Stimulated activated CD8-positive, alpha-beta memory T cell treated with anti-CD3 and anti-CD28 coated beads, Interleukin-12 subunit alpha, Interleukin-12 subunit beta, amount 100 ng/mL, for 4 hours (primary cell): ENCODE data around the gene MYO9A.

ENCODE experiments used
- DNase-seq: peaks from one replicate; pipeline ENCODE4 v3.0.0-alpha.2; 2020; ENCODE audit warnings: low read depth

Gene MYO9A, protein sequence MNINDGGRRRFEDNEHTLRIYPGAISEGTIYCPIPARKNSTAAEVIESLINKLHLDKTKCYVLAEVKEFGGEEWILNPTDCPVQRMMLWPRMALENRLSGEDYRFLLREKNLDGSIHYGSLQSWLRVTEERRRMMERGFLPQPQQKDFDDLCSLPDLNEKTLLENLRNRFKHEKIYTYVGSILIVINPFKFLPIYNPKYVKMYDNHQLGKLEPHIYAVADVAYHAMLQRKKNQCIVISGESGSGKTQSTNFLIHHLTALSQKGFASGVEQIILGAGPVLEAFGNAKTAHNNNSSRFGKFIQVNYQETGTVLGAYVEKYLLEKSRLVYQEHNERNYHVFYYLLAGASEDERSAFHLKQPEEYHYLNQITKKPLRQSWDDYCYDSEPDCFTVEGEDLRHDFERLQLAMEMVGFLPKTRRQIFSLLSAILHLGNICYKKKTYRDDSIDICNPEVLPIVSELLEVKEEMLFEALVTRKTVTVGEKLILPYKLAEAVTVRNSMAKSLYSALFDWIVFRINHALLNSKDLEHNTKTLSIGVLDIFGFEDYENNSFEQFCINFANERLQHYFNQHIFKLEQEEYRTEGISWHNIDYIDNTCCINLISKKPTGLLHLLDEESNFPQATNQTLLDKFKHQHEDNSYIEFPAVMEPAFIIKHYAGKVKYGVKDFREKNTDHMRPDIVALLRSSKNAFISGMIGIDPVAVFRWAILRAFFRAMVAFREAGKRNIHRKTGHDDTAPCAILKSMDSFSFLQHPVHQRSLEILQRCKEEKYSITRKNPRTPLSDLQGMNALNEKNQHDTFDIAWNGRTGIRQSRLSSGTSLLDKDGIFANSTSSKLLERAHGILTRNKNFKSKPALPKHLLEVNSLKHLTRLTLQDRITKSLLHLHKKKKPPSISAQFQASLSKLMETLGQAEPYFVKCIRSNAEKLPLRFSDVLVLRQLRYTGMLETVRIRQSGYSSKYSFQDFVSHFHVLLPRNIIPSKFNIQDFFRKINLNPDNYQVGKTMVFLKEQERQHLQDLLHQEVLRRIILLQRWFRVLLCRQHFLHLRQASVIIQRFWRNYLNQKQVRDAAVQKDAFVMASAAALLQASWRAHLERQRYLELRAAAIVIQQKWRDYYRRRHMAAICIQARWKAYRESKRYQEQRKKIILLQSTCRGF (N-terminal part only)

DNA sequence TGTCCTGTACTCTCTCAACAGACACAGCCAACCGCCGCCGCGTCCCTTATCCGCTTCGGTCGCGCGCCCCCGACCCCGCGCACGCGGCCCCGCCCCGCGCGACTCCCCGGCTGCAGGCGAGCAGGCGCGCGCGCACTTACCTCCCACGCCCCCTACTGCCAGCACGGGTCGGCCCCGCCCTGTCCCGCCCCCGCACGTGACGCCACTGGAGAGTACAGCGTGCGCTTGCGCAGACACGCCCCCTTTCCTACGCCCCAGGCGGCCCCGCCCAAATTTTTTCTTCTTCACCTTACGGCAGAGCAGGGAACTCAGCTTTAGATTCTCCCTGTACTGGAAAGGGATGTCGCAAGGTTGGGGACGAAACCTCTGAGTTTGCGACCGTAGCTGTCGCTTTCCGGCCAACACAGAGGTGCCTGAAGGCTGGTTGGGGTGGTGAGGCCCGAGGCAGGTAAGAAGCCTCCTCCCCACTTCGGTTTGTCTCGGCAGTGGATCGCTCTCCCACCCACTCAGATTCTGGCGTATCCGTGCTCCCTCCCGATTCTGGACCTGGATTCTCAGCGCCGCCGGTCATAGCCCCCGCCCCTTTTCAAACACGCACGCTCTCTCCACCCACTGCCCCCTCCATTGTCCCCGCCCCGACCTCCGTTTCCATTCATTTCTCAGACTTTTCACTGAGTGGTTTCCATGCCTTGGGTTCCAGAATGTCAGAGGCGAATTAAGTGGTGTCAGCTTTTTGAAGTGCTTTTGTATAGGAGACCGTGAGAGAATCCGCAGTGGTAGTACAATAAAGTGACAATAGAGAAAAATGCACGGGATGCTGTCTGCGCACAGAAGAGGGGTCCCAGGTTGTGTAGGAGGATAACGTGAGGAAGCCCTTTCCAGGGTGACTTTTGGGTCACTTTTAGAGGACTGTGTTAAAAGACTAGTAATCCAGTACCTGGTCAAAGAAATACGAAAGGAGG, at the start of gene MYO9A, which contains the start of gene SENP8:
MYO9A (minus strand) TSS at position 134 of the 962 bp plus-strand sequence. CDS start 71,587 bp downstream, outside the sequence.
SENP8 (plus strand) TSS at position 387 of the 962 bp plus-strand sequence. CDS start 21,221 bp downstream, outside the sequence.
- peak; percentile 99 for DNase-seq

DNA sequence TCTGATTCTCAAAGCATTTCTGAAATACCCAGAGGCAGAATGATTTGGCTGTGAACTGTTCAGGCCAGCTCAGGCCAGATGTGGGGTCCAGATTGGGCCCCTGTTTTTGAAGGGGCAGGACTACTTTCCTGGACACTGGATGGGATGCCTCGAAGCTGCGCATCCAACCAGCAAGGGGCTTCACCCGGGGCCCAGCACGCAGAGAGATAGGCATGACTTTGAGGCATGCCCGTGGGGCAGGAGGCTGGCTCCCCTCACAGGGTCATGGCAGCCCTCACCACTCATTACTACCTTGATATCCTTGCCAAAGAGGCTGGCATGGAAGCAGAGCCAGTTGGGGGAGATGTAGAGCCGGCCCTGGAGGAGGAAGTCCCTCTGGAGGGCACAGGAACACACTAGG, 49.5 kb upstream of the MYO9A start:
- DNase-seq, result no peak

DNA sequence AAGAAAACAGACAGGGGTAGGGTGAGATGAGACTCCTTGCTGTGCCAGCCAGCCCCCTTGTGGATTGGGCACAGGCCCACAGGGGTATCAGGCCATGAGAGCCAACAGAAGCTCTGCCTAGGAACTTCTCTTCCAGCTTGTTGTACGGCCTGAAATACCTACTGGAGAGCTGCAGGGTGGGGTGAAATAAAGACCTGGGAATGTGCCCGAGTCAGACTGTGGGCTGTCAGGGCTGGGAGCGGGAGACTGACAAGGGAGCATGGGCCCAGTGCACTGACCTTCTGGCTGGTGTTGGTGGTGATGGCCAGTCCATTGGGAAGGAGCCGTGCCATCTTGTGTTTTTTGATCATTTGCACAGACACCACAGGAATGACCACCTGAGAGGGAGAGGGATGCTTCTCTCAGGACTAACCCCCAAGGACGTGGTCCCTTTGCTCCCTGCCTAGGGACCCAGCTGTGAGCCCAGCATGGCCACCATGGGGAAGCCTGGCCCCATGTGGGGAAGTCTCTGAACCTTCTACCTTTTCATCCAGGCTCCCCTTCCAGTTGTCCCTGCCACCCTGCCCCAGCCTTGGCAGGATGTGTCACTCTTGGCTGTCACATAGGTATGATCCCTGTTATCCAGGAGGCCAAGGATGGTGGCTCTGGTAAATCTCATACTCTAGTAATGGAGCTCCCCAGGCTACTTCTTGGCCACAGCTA, 48.9 kb upstream of the MYO9A start:
- DNase-seq, result no peak

DNA sequence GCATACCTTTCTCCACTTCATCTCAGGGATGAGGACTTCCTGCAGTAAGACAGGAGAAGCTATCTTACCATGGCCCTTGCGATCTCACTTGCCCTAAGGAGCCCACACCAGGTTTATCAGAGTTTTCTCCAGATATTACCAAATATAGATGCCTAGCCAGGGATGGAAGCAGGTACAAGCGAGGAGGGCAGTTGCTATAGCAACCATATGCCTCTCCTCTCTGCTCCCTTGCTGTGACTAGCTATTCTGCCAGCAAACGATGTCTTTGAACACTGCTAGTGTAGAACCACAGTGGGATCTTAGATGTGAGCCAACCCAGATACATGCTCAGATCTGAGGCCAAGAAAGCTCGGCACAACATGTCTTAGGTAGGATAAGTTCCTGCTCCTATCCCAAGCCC, 45.8 kb upstream of the MYO9A start:
- no peak for DNase-seq

DNA sequence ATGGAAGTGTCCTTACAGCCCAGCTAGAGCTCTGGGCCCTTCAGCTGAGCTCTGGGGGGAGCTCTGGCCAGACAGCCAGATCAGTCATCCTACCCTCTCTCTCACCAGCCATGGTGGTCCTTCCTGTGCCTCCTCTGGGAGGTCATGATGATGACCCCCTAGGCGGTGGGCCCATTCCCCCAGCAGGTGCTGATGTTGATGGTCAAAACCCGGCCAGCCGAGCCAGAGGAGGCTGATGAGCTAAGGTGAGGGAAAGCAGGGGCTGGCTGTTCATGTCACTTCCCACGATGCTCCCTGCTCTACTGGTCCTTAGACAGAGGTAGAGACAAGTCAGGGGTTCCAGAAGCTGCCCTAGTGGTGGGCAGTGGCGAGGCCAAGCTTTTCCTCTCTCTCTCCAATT, 44.6 kb upstream of the MYO9A start:
- DNase-seq, result no peak

DNA sequence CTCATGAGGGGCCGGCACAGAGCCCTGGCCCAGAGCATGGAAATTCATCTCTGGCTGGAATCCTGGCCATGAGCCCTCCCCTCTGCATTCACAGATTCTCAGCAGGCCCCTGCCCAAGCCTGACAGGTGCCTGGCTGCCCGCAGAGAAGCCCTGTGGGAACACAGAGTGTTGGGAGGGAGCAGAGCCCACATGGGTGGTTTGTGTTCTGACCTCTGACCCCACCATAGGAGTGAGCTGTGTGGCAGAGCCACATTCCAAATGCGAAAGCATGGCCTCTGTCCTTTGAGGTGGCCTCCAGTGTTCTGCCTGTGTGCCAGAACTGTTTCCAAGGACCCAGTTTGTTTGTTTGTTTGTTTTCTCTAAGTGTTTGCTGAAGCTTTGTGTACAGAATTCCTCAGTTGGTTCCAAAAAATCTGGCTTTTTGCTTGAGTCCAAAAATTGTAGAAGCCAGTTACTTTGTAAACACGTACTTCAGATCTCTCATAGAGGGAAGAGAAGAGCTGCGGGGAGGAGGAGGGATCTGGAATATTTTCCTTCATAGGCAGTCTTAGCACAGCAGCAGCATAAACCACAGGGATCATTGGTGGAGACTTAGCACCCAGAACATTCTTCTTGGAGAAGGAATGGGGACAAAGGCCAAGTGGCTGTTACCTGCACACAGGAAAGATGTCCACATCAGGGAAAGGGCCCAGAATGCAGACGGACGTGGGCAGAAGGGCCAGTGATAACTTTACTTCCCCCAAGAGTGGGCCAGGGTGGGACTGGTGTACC, 43.6 kb upstream of the MYO9A start:
- DNase-seq, result no peak

DNA sequence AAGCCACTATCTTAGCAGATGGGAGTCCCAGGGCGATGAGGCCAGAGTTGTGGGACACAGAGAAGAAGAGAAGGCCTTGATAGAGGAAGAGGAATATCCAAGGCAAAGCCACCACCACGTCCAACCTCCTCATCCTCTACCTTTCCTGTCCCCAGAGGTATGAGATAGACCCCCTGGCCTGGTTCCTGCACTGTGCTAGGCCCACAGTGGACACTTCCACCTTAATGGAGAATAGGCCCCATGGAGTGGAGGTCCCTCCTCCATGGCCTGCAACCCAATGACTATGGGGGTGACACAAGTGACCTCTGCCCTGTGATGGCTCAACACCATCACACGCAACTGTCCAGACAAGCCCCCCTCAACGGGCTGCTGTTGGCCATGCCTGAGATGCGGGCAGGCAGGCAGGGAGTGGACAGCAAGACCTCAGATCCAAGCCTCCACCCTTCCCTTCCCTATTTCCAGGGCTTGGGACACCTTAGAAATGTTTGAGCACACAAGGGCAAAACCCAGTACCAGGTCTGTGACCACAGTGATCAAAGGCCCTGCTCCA, 42.8 kb upstream of the MYO9A start:
- no peak for DNase-seq

DNA sequence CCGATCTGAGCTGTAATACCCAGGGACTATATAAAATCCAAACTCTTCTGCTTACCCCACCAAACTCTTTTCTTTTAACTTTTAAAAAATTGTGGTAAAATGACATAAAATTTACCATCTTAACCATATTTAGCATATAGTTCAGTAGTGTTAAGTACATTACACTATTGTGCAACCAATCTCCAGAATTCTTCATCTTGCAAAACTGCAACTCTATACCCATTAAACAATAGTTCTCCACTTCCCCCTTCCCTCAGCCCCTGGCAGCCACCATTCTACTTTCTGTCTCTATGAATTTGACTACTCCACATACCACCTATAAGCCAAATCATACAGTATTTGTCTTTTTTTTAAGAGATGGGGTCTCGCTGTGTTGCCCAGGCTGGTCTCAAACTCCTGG, 39.0 kb upstream of the MYO9A start:
- DNase-seq, result no peak

DNA sequence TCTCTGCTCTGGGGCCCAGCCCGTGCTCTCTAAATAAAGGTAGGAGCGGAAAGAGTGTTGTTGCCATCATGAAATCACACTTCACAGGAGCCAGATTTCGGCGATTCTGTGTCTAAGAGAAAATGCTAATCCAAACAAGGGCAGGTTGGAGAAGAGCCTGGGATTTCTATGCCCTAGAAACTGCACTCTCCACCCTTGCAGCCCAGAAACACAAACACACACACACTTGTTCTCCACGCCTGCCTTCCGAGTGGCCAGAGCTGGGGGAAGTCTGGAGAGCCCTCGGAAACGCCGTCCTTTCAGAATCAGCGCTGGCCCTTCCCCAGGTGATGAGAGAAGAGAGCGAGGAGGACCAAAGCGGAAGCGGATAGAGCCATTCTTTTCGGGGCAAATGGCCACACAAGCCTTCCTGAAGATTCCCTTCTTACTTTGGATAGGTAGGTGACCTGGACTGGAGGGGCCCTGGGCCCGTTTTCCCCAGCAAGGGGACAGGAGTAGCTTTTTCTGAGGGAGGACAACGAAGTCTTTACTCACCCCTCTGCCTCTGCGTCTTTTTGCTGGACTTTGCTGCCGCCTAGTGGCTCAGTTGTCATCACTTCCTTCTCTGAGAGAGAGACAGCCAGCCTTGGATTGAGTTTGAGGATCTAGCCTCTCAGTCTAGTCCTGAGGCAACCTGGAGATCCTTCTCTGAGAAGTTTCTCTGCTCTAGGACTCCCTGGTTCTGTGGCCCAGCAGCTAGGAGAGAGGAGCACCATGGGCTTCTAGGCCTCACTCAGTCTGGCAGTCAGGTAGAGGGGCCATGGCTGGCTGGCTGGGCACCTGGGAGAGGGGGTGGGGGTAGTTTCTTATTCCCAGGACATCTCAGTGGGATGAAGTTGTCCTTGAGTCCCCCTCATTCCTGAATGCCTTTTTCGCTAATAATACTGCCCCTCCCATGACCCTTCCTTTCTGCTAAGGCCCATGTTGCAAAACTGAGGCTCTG, 38.0 kb upstream of the MYO9A start:
- peak; percentile 53 for DNase-seq

DNA sequence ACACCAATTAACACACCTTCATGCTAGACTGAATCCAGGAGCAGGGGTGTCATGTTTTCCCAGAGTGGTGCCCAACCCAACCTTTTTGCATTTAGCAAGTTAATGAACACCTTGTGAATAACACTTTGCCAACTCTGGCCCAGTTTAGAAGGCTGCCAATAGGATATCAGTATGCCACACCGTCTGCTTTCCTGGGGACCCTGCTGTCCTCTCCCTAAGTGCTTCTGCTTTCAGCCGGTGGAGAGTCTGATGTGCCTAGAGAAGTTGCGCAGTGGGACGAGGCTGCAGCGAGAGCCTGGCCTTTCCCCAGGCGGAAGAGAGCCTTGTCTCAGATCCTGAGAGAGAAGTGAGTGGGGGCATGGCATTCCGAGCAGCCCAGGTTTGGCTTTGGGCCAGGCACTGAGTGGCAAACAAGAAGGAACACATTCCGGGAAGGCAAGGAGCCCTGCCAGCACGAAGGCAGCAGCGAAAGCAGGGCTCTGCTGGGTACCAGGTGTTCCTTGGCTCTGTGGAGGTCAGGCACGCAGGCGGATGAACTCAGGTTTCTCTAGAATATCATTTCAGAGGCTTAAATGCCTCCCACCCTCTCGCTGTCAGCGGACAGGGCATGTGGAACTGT, 37.2 kb upstream of the MYO9A start:
- no peak for DNase-seq

DNA sequence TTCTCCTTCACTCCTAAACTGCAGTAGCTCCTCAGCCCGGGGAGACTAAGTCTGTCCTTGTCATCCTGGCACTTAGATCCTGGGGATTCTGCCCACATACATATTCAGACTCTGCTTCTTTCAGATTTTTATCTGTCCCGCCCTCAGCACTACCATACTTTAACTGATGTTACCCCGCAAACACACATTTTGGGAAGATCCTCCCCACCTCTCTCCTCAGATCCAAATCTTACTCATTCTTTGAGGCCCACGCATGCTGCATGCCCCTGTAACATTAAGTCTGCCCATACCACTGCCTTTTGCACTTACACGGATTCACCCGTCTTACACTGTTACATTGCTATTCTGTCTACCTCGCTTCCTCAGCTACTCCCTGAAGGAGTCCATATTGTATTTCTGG, 36.4 kb upstream of the MYO9A start:
- no peak for DNase-seq

DNA sequence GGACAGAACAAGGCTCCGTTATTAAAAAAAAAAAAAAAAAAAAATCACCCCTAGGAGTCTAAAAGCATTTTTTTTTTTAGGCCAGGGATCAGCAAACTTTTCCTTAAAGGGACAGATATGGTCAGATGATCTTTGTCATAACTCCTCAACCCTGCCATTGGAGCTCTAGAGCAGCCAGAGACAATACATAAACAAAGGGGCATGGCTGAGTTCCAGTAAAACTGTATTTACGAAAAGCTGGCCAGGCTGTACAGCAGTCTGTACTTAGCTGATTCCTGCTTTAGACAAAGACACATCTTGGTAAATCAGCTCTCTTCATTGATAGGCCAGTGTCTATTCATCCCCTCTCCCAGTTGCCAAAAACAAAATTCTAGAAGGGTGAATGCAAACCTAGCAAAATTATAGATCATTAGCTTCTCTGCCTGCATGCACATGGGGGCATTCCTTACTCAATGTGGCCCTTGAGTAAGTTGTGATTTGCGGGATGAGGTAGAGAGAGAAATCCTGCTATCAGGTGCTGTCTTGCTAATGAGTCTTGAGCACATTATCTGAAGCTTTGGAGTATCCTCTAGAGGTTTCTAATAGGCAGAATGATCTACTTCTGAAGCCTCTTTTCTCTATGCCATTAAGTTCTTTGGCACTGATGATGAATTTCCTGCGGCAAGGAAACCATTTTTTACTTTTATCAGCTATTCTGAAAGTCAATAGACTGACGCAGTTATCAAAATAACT, 35.5 kb upstream of the MYO9A start:
- DNase-seq, result no peak

DNA sequence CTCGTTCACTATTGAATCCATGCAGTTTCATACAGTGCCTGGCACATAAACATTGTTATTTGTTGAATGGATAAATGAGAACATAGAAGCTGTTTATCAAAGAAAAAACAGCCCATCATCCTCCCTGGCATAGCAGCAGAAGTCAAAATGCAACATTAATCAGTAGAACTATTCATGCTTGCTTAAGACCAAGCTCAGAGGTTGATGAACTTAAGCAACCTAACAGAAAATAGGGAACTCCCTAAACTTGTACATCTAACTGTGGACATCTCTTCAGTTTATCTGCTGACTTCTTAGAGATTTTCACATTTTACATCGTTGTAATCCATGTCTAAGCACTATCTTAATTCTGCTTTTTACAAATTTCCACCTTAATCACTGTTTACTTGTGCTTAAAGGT, 29.5 kb upstream of the MYO9A start:
- DNase-seq, result no peak

DNA sequence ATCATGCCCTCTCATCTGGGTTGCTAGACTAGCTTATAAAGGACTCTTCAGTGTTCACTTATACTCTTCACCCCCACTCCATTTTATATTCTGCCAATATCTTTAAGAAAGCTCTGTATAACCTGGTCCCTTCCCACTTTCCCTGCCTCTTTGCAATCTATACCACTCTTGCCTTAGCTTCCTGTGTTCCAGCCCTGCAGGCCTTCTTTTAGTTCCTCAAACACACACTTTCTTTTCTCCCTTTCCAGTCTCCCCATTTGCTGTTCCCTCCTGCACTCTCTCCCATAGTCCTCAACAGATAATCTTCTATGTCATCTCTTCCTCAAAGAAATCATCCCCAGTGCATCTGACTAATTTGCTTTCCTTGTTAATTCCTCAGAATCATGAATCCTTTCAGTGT, 29.0 kb upstream of the MYO9A start:
- DNase-seq, result no peak

DNA sequence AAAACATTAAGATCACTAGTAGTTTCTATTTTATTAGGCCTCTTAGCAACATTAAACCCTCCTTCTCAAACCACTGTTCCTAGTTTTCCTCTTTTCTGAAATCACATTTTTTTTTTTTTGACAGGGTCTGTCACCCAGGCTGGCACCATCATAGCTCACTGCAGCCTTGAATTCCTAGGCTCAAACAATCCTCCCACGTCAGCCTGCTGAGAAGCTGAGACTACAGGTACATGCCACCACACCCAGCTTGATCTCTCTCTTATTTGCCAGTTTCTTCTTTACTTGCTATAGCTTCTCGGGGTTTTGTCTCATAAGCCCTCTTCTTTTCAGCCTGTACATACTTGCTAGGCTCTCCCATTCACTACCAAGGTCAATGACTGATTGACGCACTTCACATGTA, 28.3 kb upstream of the MYO9A start:
- DNase-seq, result no peak

DNA sequence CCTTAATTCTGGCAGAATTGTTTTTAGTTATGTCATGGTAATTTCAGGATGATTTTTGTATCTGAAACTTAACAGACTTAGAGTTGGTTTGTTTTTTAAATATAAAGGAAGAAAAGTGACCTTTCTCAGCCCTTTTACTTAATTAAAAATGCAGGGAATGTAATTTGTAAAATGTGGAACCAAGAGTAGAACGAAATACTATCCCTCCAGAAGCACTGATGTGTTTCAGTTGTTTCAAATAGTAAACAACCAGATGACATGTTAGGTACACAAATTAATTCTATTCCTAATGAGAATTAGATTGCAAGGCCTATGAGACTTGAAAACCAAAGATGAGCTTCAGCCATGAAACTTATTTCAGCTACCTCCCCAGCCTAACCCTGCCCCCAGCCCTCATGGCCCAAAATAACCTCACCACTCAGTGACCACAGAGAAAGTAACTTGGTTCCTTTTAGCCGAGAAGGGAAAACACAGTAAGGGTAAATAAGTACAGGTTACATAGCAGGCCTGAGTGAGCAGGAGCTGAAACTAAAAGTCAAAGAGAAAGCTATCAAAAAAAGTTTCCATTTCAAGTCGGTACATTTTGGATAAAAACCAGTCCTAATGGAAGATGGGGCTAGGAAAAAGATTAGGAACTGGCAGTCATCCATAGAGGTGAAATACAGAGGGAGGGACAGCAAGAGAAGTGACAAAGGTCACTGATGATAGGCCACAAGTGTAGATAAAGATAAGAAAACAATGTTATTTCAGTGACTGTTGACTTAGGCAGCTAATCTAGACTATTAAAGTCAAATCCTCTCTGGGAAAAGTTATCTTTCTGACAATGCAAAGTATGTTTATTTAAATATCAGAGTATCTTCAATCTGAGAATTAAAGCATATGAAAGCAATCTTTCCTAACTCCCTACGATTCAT, 23.5 kb upstream of the MYO9A start:
- DNase-seq, result no peak
